ENCODE results near the gene DRD3.

DRD3 gene

DNA sequence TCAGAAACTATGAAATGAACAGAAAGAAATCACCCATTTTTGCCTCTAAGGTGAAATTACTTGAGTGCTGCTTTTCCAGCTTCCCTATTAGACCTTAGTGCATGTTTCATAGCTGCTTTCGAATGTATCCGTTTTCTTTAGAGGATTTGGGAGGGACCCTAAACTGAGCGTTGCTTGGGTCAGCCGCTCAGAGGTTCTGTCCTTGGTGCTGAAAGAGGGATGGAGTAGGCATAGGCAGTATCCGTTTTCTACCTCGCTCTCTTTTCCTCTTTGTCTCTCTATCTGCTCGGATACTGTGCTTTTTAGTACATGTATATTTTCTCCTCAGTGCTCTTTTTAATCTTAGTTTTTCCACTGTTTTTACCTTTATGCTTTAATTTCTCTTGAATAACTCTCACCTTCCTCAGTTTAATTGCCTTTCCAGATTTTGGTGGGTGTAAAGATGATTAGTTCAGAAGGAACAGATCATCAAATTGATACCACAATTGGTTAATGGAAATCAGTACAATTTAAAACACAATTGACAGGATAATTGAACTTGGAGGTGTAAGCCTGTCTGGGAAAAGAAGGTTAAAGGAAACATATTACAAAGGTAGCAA, at the start of gene DRD3:
DRD3 (minus strand) TSS at position 283 of the 599 bp plus-strand sequence. CDS start 7,060 bp downstream, outside the sequence.
- DNase-seq: no peak

DNA sequence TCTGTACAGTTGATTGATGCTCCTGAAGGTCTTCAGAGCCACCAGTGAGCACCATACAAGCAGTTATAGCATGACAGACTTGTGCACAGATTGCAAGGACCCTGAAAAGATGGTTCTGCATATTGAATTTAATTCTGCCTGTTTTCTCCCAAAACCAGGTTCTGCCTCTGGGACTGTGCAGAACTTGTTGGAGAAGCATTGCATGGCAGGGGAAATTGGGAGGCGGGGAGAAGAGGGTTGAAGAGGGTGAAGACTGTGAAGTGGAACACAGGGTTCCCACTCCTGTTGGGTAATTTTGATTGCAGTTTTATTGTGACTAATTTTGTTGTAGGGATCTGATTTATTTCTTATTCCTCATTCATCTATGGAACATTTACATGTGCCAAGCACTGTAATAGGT, 48.2 kb upstream of the DRD3 start:
- no peak for DNase-seq

DNA sequence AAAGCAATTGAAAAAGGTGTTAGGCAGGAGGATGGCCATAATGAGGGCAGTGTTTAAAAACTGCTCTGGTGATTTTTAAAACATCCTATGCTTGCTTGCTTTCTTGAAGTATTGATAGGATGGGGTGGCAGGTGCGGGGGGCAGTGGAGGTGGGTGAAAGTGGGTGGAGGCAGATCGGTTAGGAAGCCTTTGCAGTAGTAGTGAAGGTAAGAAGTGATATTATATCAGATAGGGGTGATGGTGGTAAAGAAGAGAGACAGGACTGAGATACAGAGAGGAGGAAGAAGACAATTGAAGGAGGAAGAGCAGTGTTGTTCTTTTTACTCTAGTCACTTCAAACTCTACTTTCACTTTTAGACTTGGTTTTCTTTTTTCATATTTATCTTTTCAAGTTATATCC, 47.5 kb upstream of the DRD3 start:
- DNase-seq: no peak

DNA sequence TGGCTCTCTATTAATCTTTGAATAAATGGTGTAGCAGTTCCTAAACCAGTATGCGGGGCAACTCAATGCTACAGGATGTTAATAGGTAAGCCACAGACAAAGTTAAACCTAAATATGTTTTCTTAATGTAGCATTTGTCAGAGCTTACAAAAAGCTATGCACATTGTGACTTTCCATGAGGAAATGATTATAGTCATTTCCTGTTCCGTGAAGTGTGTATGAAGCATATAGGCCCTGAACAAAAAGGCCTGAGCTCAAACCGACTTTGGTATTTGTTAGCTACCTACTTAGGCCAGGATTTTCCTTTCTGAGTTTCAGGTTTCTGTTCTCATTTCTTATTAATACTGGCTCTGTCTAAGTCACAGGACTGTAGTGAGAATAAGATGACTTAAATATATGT, 44.3 kb upstream of the DRD3 start:
- DNase-seq: no peak

DNA sequence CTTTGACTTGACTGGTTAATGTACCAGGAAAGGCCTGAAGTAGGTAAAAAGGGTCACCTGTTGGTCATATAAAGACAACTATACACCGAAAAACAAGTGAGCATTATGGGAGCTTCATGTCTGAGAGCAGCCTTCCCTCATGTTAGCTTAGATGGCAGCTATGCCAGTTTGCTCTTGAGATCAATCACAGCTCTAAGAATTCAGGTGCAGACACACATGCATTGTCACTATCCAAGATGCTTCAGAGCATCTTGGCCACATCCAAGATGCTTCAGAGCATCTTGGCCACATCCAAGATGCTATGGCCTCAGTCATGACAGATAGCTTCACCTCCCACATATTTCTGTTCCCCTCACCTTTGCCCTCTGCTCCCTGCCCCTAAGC, 43.0 kb upstream of the DRD3 start:
- no peak for DNase-seq

DNA sequence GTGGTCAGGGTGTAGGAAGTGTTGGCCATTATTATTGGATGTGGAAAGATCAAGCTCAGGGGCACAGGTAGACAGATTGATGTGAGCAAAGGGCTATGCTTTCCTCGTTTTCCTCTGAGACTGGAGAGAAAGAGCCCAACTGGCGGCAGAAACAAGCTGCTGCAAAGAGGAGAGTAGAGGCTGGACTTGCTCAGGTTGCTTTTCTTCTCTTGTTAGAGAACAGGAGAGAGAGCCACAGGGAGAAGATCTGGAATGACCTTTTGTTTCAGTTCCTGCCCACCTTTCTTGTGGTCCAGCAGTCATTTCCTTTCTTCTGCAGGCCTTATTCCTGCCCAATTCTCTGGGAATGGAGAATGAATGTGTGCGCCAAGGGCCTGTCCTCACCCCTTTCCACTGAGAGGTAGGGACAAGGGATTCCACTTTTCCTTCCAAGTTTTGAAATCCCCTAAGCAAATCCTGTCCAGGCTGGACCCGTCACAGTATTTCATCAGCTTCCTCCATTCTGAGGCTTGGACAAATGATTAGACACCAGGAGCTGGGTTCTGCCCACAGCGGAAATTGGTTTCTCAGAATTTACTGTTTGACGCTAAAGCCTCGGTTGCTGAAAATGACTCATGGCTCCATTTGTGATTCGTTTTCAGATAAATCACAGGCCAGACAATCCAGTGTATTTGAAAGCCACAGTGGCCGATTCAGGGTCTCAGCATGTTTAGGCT, 42.5 kb upstream of the DRD3 start:
- DNase-seq: no peak

DNA sequence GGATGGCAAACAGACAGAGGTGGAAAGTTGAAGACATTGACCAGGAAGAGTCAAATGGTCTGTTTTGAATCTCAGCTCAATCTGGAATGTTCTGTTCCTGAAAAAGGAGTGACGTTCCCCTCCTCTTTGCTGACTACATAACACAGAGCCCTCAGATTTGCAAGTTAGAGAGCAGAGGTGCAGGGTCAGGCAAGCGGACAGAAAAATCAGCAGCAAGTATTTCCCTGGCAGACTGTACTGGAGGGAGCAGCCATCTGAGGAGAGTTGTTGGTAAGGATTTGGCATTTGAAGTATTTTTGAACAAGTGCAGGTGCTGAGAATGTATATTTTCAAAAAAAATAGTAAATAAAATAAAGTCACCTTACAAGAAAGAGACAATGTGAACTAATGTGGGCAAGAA, 40.9 kb upstream of the DRD3 start:
- DNase-seq: no peak

DNA sequence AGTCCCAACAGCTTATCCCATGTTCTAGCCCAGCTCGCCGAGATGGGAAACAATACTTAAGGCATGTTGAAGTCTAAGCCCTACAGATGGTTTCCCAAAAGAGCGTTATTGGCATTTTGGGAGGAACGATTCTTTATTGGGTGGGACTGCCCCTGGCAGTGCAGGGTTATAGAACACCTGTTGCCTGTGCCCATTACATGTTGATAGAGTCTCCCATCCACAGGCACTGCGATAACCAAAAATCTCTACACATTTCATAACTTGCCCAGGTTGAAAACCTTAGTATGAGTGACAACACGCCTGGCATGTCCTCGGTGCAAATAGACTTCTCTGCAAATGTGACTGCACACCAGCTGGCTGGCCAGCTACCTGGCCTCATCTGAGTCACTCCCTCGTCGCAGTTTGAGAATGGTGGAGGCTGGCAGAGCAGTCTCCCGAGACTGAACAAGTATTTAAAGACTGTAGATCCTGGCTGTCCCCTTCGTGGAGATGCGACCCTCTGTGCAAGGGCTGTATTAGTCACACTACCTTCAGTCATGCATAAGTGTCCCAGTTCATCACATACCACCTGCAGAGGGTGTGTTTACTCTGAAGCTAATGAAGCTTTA, 39.8 kb upstream of the DRD3 start:
- DNase-seq: no peak

DNA sequence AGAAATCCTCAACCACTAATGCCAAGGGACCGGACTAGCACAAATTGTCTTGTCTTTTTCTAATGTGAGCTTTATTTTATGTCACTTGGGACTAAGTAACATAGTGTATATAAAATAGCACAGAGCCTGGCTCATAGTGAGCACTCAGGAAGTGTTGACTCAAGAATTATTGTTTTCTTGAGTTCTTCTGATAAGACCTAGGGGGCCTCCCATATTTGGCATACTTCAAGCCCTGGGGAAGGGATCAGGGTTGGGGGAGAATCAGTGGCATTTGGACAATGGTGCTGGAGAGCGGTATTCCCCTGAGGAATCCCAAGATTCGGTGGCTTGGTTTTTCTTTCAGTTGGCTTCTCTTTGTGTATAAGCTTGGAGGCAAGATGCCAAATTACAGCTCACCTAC, 39.2 kb upstream of the DRD3 start:
- no peak for DNase-seq

DNA sequence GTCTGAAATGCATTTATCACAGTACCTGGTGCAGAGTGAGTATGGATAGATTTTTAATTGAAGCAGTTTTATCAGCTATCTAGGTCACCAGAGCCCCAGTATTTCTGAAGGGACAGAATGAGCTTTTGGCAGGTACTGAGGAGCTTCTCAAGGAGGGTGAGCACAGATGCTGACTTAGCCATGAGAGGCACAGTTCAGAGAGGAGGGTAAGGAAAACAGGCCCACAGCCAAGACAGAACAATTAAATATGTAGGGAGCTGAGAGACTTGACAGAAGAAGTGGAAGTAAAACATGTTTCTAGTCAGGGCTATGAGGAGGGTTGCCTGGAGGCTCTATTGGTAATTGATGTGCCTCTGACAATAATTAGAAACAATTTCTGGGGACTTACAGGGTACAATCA, 38.4 kb upstream of the DRD3 start:
- no peak for DNase-seq

DNA sequence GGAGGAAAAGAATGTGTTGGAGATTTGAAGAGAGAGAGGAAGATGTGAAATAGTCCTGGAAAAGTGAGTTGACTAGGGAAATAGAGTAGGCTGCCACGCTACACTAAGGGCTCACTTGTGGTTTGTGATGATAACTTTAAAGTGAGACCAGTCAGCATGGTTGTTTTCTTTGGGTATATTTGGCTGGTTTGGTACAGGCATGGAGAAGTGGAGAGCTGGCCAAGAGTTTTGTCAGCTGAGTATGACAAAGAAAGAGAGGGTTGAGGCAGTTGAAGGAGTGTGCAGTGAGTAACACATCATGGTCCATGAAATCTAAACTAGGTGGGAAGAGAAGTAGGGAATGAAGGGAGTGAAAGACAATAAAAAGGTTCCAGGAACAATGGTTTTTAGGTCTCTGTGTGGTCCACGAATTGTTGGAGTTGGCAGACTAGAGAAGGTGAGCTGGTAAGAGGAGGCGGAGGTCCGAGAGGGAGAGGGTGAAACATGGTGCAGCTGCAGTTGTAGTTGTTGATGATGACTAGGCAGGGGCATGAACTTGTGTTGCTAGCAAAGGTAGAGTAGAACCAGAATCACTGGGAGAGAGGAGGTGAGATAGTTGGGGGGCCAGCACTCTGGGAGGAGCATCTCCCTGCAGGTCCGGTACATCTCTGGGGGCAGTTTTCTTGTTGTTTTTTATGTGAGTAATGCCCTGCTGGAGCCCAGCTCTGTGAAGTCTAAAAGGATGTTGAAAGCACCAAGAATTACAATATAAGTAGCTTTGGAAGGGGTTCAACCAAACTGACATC, 37.5 kb upstream of the DRD3 start:
- DNase-seq: no peak

DNA sequence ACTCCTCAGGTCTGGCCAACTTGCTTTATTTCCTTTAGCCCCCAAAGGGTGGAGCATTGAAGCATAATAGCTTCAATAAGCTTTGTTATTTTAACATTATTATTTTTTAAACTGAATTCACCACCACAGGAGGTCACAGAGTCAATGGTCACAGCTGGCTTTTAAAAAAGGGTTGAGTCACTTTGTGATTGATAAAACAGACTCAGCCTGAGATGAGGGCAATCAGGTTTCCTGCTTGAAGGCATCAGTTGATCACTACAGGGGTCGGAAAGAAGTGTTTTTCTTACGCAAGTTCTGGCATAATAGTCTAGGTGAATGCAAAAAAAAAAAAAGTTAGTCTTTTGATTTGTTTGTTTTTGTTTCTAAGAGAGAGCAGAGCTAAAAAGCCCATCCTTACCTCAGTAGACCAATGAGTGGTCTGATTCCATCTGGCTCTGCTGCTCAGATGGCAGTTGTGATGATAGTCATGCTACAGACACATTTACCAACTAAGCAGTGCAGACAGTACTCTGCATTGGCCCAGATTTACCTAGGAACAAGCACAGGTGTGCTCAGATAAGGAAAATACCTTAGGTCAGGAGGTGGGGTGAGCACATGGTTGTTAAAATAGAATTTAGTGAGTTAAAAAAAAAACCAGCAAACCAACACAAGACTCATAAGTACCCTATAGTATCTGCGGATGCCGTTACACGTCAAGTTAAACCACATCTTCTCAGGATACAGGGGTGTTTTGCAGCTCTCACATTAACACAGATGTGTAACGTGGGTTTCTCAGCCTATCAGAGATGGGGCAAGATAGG, 35.9 kb upstream of the DRD3 start:
- DNase-seq: no peak

DNA sequence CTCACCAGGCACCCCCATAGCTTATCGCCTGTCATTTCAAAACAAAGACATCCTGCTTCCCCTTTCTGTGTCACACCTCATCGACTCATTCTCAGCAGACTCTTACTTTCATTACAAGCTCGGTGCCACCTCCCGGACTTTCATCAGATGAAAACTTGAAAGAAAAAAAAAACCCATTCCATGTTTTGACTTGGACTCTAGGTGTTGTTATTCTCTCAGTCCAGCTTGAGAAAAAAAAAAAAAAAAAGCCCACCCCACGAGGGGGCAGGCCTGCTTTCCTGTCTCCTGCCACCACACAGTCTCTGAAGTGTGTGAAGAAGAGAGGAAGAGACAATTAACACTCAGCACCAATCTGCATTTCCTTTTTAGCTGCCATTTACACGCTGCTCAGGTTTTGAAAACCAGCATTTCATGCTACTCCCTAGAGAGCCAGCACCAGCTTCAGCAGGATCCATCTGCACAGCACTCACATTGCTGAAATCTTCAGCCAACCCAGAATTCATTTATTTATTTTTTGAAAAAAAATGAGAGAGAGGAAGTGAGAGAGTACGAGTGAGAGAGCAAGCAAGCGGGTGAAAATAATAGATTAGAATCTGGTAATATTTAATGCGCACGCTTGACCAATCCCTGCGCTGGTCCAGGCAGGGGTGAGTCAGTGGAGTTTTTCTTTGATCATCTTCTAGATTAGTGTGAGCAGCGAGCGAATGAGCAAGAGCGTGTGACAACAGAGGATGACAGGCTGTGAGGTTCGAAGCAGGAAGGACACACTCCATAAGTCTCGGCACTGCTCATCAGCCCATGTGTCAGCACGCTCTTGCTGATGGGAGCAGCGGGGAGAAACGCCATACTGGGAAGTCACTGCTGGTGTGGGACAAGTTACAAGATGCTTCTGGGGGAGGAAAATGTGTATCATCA, 35.0 kb upstream of the DRD3 start:
- DNase-seq: no peak

DNA sequence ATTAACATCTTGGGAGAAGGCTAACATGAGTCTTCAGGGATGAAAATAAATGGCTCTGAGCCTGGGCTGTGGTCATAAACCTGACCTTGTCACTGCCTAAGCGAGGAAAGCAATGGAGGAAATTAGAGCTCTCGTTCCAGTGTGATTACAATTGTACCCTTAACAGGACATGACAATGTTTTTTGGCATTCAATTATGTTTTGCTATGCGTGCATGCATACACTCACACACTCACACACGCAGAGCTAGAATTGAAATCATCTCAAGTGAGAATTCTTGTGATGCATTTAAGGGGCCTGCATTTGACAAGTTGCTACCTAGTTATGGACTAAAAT, 34.4 kb upstream of the DRD3 start:
- DNase-seq: no peak

DNA sequence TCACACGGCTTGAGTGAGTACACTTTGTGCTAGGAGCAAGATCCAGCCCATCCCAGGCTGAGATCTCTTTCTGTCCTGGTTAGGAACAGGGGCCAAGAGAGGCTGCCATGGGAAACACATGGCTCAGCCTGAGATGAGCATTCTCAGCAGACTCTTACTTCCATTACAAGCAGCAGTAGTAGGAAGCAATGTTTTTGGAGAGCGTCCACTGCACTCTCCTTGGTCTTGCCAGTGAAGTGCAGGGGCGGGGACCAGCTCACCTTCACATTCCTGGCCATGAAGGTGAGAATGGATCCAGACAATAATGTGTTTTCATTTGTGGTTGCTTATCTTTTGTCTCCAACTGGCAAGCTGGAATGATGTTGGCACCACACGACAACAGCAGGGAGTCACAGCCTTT, 33.8 kb upstream of the DRD3 start:
- no peak for DNase-seq

DNA sequence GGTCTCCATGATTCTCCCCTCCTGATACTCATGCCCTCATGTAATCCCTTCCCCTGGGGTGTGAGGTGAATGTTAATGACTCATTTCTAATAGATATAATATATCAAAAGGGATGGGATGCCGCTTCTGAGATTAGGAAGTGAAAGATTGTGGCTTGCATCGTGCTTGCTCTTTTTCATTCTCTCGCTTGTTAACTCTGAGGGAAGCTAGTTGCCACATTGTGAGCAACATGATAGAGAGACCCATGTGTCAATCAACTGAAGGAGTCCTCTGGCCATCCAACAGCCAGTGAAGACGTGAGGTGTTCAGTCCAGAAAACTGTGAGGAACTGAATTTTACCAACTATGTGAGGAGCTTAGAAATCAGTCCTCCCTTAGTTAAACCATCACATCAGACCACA, 28.9 kb upstream of the DRD3 start:
- DNase-seq: no peak

DNA sequence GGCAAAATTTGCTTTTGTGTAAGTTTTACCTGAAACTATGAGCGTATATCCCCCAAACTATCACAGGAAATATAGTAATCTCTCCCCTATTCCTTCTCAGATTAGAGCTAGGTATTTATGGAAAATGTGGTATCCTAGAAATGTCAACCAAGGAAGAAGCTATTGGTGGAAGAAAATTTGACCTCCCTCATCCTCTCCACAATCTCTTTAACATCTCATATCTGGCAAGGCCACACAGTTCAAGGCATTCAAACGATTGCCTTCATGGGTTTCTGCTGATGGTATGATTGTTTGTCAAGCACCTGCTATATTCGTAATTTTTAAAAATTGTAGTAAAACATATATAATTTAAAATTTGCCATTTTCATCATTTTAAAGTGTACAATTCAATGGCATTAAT, 27.5 kb upstream of the DRD3 start:
- DNase-seq: no peak

DNA sequence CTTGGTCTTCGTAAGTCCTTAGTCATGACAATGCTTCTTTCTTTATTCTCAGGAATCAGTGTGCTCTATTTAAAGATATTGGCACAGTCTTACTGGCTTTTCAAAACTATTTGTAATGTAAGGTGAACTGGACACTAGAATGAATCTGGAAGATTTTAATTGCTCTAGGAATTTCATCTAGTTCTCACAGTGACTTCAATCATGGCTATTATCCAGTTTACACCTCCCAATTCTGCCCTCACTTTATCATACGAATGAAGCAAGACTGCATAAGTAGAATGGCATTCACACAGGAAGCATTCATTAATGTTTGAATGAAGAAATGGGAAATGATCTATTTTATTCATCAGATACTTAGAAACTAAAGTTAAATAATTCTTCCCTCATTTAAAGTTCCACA, 26.7 kb upstream of the DRD3 start:
- no peak for DNase-seq

DNA sequence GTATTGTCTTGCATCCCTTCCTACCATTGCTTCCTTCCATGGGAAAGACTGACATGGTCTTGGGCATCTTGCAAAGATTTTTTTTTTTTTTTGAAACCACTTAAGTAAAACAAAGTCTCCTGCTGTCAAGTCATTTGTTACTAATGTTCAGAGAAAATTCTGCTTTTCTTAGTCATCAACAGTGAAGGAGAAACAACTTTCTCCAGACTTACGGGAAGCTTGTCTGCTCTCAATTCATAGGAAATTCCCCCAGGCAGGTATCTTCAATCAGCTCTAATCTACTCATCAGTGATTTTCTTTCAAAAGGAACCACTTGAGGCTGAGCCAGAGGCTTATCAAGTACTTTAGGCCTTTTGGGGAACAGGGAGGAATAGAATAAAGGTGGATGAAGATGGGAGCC, 15.9 kb upstream of the DRD3 start:
- no peak for DNase-seq

DNA sequence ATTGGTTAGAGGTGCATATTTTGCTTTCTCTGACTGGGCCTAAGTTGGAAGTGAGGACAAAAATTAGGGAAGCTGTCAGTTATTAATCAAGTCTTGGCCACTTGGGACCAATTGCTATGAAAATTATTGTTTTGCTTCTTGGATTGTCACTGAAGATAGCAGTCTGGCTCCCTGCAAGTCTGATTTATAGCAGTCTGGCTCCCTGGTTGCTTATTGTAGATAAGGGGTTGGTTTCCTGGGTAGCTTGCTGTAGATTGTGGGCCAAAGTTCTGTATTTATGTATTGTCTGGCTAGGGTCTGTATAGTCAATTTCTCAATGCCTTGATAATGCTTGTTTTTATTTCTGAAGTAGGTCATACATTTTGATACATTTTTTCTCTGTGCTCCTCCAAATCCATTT, 13.3 kb upstream of the DRD3 start:
- no peak for DNase-seq

DNA sequence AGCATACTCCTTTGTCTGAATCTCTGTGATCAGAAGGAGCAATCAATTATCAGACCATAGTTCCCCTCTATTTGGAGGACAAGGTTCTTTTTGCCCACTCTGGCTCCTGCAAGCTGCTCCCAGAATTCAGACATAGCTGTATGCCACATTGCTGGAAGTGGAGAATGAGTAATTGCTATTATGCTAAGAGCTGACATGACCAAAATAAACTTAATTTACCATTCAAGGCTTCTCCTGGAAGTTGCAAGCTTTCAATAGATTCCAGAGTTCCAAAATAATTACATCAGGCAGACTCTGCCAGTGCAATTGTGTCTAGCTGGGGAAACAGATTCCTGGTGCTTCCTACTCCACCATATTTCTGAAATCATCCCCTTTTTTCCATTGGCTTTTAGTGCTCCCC, 7.6 kb upstream of the DRD3 start:
- DNase-seq: no peak

DNA sequence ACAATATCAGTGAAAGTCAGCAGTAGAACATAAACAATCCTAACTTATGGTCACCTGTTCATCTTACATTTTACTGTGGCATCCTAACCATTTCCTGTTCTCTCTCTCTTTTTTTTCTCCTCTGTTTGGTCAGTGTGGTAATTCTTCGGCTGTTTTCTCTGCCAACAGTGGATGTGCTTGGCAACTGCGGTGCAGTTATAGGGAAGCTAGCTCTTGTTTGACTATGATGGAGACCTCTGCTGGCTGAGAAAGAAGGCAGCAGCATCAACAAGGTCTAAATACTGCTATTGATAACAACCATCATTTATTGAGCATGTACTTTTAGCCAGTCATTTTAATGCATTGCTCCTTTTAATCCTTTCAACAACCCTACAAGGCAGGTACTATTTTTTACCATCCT, 723 bp upstream of the DRD3 start:
- DNase-seq: peak; percentile 46 to 63
